ENCODE data around the gene ATR.

GRCh38 chr3:142568393-142569017 lies 10.0 kb downstream of the ATR start:
- TF ChIP-seq CTCF (conservative IDR thresholded peaks at IDR 0.05; ENCODE audit: low read depth, low read length) (no peak), EZH2phosphoT487 (IDR thresholded peaks at IDR 0.05; ENCODE audit: borderline replicate concordance, low read length) (no peak)
